HepG2 (cell line): ENCODE results near the gene LGR6. TPM values are rescaled to one million over a fixed set of nuclear protein-coding genes. Genes with fewer than 3 reads are reported as not detected.

Experiments
- ATF7-NPFF ChIP-seq: sonication (generic); formaldehyde crosslinking; IDR thresholded peaks from 2 replicates; pipeline ENCODE4 v1.8.1; 2023; ENCODE audit warnings: mild to moderate bottlenecking, low read depth, missing genetic modification reagents, moderate library complexity
- MYC ChIP-seq: sonication (generic); formaldehyde crosslinking; IDR thresholded peaks from 2 replicates; pipeline ENCODE4 v1.9.0; 2021; ENCODE audit warnings: missing genetic modification reagents, borderline replicate concordance
- TBX2 ChIP-seq: sonication (generic); formaldehyde crosslinking; IDR thresholded peaks from 2 replicates; pipeline ENCODE4 v1.5.0; 2020; ENCODE audit warnings: missing genetic modification reagents, mild to moderate bottlenecking, borderline replicate concordance
- XRCC5 ChIP-seq: fragments of 200-400 bp; formaldehyde crosslinking; optimal IDR thresholded peaks from 2 replicates; pipeline ENCODE3; 2017; ENCODE audit warnings: mild to moderate bottlenecking, low read length
- ZFP62 ChIP-seq: sonication (generic); formaldehyde crosslinking; IDR thresholded peaks from 2 replicates; pipeline ENCODE4 v1.4.0; 2020; ENCODE audit warnings: missing genetic modification reagents
- ZNF792 ChIP-seq: IDR thresholded peaks from 2 replicates; pipeline ENCODE4 v1.6.1; 2016
- polyA plus RNA-seq, 8 experiments: library from polyadenylated mRNA; depleted of rRNA in 3 of 8; stranded (reverse) in 7 of 8; unstranded in 1 of 8; fragments of >200 nt; fragmentation: Illumina TruSeq in 4 of 8; extraction: Trizol in 4 of 8; gene quantifications; 2 replicates each; pipeline versions ENCODE4 v1.2.1 to v1.2.3, GENCODE V29; 2011 to 2016; ENCODE audit warnings: low read depth in 4 of 8, missing spikeins in 1 of 8, mixed read lengths in 1 of 8; ENCODE audit not compliant: insufficient read depth in 1 of 8
- total RNA-seq, 5 experiments: library from RNA; depleted of rRNA; stranded (reverse); fragments of >200 nt; fragmentation: Illumina TruSeq; extraction: Trizol; gene quantifications; 2 replicates each; pipeline ENCODE4 v1.2.3, GENCODE V29; 2016; ENCODE audit warnings: low read depth in 1 of 5
- TF ChIP-seq, protein P1 (sequence below): sonication (generic); formaldehyde crosslinking; conservative IDR thresholded peaks from 2 replicates; pipeline ENCODE4 v1.8.0; 2022; ENCODE audit warnings: missing genetic modification reagents
- TF ChIP-seq, protein P2 (sequence below): IDR thresholded peaks from 2 replicates; pipeline ENCODE4 v1.6.1; 2016; ENCODE audit warnings: mild to moderate bottlenecking
- TF ChIP-seq, protein P3 (sequence below): sonication (generic); formaldehyde crosslinking; IDR thresholded peaks from 2 replicates; pipeline ENCODE4 v1.5.0; 2020; ENCODE audit warnings: mild to moderate bottlenecking, missing genetic modification reagents
- TF ChIP-seq, protein P4 (sequence below): sonication (generic); formaldehyde crosslinking; IDR thresholded peaks from 2 replicates; pipeline ENCODE4 v1.8.1; 2023; ENCODE audit warnings: mild to moderate bottlenecking, missing genetic modification reagents
- TF ChIP-seq, protein P5 (sequence below), 2 experiments: IDR thresholded peaks; 2 replicates each; pipeline ENCODE4 v1.6.1; 2011 to 2012; ENCODE audit warnings: low read length in 2 of 2, borderline replicate concordance in 1 of 2, low read depth in 1 of 2, mild to moderate bottlenecking in 1 of 2, moderate library complexity in 1 of 2
- TF ChIP-seq, protein P6 (sequence below): sonication (generic); formaldehyde crosslinking; IDR thresholded peaks from 2 replicates; pipeline ENCODE4 v1.4.0; 2020; ENCODE audit warnings: low read depth, mild to moderate bottlenecking, missing genetic modification reagents
- TF ChIP-seq, protein P7 (sequence below): sonication (generic); formaldehyde crosslinking; conservative IDR thresholded peaks from 2 replicates; pipeline ENCODE4 v1.8.1; 2023; ENCODE audit warnings: missing genetic modification reagents
- TF ChIP-seq, protein P8 (sequence below): sonication (generic); formaldehyde crosslinking; IDR thresholded peaks from 2 replicates; pipeline ENCODE4 v1.5.0; 2020; ENCODE audit warnings: missing genetic modification reagents

The LGR6 gene
- total and polyA plus RNA-seq, 2 of the 13 experiments (the other 11 are each of a cell fraction or from before 2014, with no cell fraction given) = 0.07 TPM; not detected in 1

DNA sequence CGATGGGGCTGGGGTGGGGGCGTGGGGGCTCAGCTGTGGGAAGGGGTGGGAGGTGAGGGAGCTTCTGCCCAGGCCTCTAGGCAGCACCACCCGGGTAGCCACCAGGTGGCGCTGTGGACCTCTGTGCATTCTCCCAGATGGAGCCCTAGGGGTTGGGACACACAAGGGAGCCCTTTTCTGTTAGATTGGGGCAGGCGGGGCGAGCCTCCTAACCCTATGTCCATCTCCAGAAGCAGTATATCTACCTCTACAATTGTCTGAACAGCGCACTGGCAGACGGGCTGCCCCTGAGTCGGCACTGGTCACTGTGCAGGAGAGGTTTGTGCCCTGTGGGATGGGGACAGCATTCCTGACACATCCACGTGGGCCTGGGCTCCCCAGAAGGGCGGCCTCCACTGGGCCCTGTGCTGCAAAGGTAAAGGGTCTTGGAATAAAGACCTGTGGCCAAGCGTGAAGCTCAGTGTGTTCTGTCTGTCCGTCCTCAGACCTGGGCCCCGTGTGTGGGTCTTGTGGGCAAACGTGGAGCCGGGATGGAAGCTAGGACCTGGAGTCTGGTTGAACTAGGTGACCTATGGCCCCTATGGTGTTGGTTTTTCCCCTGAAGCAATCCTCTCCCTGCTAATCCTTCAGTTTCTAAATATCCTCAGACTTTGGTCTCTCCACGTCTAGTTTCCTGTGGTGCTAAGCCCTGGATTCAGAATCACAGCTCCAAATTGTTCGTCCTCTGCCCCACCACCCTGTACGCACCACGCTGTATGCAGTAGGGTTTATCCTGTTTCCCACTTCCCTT lies 4.4 kb upstream of the LGR6 start (continued):
- TF ChIP-seq, protein P1, sequence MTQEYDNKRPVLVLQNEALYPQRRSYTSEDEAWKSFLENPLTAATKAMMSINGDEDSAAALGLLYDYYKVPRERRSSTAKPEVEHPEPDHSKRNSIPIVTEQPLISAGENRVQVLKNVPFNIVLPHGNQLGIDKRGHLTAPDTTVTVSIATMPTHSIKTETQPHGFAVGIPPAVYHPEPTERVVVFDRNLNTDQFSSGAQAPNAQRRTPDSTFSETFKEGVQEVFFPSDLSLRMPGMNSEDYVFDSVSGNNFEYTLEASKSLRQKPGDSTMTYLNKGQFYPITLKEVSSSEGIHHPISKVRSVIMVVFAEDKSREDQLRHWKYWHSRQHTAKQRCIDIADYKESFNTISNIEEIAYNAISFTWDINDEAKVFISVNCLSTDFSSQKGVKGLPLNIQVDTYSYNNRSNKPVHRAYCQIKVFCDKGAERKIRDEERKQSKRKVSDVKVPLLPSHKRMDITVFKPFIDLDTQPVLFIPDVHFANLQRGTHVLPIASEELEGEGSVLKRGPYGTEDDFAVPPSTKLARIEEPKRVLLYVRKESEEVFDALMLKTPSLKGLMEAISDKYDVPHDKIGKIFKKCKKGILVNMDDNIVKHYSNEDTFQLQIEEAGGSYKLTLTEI (CRISPR knock-in tag) = no peak
- TF ChIP-seq, protein P2, sequence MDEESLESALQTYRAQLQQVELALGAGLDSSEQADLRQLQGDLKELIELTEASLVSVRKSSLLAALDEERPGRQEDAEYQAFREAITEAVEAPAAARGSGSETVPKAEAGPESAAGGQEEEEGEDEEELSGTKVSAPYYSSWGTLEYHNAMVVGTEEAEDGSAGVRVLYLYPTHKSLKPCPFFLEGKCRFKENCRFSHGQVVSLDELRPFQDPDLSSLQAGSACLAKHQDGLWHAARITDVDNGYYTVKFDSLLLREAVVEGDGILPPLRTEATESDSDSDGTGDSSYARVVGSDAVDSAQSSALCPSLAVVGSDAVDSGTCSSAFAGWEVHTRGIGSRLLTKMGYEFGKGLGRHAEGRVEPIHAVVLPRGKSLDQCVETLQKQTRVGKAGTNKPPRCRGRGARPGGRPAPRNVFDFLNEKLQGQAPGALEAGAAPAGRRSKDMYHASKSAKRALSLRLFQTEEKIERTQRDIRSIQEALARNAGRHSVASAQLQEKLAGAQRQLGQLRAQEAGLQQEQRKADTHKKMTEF (CRISPR knock-in tag) = no peak
- TF ChIP-seq ZNF792 = no peak
- TF ChIP-seq, protein P3, sequence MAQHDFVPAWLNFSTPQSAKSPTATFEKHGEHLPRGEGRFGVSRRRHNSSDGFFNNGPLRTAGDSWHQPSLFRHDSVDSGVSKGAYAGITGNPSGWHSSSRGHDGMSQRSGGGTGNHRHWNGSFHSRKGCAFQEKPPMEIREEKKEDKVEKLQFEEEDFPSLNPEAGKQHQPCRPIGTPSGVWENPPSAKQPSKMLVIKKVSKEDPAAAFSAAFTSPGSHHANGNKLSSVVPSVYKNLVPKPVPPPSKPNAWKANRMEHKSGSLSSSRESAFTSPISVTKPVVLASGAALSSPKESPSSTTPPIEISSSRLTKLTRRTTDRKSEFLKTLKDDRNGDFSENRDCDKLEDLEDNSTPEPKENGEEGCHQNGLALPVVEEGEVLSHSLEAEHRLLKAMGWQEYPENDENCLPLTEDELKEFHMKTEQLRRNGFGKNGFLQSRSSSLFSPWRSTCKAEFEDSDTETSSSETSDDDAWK (CRISPR knock-in tag) = no peak
- TF ChIP-seq, protein P4, sequence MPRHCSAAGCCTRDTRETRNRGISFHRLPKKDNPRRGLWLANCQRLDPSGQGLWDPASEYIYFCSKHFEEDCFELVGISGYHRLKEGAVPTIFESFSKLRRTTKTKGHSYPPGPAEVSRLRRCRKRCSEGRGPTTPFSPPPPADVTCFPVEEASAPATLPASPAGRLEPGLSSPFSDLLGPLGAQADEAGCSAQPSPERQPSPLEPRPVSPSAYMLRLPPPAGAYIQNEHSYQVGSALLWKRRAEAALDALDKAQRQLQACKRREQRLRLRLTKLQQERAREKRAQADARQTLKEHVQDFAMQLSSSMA = 0 out of 2 replicates have a peak, but pooled peaks have one; percentile 27
- TF ChIP-seq, protein P5, sequence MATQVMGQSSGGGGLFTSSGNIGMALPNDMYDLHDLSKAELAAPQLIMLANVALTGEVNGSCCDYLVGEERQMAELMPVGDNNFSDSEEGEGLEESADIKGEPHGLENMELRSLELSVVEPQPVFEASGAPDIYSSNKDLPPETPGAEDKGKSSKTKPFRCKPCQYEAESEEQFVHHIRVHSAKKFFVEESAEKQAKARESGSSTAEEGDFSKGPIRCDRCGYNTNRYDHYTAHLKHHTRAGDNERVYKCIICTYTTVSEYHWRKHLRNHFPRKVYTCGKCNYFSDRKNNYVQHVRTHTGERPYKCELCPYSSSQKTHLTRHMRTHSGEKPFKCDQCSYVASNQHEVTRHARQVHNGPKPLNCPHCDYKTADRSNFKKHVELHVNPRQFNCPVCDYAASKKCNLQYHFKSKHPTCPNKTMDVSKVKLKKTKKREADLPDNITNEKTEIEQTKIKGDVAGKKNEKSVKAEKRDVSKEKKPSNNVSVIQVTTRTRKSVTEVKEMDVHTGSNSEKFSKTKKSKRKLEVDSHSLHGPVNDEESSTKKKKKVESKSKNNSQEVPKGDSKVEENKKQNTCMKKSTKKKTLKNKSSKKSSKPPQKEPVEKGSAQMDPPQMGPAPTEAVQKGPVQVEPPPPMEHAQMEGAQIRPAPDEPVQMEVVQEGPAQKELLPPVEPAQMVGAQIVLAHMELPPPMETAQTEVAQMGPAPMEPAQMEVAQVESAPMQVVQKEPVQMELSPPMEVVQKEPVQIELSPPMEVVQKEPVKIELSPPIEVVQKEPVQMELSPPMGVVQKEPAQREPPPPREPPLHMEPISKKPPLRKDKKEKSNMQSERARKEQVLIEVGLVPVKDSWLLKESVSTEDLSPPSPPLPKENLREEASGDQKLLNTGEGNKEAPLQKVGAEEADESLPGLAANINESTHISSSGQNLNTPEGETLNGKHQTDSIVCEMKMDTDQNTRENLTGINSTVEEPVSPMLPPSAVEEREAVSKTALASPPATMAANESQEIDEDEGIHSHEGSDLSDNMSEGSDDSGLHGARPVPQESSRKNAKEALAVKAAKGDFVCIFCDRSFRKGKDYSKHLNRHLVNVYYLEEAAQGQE (IDR thresholded peaks at IDR 0.05; ENCODE audit: borderline replicate concordance in 1 of 2, low read depth in 1 of 2, low read length in 2 of 2) = no peak
- TF ChIP-seq ATF7-NPFF (CRISPR knock-in tag) = no peak
- TF ChIP-seq, protein P6, sequence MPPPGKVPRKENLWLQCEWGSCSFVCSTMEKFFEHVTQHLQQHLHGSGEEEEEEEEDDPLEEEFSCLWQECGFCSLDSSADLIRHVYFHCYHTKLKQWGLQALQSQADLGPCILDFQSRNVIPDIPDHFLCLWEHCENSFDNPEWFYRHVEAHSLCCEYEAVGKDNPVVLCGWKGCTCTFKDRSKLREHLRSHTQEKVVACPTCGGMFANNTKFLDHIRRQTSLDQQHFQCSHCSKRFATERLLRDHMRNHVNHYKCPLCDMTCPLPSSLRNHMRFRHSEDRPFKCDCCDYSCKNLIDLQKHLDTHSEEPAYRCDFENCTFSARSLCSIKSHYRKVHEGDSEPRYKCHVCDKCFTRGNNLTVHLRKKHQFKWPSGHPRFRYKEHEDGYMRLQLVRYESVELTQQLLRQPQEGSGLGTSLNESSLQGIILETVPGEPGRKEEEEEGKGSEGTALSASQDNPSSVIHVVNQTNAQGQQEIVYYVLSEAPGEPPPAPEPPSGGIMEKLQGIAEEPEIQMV = no peak
- TF ChIP-seq XRCC5 = no peak
- TF ChIP-seq, protein P7, sequence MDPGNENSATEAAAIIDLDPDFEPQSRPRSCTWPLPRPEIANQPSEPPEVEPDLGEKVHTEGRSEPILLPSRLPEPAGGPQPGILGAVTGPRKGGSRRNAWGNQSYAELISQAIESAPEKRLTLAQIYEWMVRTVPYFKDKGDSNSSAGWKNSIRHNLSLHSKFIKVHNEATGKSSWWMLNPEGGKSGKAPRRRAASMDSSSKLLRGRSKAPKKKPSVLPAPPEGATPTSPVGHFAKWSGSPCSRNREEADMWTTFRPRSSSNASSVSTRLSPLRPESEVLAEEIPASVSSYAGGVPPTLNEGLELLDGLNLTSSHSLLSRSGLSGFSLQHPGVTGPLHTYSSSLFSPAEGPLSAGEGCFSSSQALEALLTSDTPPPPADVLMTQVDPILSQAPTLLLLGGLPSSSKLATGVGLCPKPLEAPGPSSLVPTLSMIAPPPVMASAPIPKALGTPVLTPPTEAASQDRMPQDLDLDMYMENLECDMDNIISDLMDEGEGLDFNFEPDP (CRISPR knock-in tag) = no peak
- TF ChIP-seq, protein P8, sequence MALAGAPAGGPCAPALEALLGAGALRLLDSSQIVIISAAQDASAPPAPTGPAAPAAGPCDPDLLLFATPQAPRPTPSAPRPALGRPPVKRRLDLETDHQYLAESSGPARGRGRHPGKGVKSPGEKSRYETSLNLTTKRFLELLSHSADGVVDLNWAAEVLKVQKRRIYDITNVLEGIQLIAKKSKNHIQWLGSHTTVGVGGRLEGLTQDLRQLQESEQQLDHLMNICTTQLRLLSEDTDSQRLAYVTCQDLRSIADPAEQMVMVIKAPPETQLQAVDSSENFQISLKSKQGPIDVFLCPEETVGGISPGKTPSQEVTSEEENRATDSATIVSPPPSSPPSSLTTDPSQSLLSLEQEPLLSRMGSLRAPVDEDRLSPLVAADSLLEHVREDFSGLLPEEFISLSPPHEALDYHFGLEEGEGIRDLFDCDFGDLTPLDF (CRISPR knock-in tag) = no peak
- peak; percentile 77 for TF ChIP-seq MYC (CRISPR knock-in tag)
- TF ChIP-seq TBX2 = no peak; the same call in 1 of the 2 replicates
- no peak for TF ChIP-seq ZFP62
